GM12872 (cell line): ENCODE results near the gene CHRNA5.

Source experiments
- CTCF ChIP-seq: IDR thresholded peaks from 3 replicates; pipeline ENCODE4 v1.5.1; 2011; ENCODE audit warnings: low read depth, mild to moderate bottlenecking, low read length, moderate library complexity; ENCODE audit not compliant: insufficient read depth

CHRNA5 gene

DNA sequence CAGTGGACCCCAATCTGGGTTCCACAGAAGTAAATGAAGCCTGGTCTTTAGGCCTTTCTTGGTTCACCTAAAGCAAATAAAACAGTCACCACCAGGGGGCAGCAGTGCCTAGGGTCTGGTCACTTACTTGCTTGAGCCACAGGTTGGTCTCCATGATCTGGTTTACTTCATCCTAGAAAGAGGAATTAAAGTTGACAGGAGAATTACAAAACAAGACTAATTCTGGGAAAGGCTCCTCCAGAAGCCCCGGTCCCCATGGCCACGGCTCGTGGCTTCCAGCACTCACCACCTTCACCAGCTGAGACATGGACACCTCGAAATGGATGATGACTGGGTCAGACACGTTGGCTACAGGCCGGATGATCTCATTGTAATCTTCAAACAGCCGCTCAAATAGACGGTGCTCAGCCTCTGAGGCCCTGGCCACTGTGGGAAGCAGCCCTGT lies 53.2 kb downstream of the CHRNA5 start:
- TF ChIP-seq CTCF: peak; percentile 81

DNA sequence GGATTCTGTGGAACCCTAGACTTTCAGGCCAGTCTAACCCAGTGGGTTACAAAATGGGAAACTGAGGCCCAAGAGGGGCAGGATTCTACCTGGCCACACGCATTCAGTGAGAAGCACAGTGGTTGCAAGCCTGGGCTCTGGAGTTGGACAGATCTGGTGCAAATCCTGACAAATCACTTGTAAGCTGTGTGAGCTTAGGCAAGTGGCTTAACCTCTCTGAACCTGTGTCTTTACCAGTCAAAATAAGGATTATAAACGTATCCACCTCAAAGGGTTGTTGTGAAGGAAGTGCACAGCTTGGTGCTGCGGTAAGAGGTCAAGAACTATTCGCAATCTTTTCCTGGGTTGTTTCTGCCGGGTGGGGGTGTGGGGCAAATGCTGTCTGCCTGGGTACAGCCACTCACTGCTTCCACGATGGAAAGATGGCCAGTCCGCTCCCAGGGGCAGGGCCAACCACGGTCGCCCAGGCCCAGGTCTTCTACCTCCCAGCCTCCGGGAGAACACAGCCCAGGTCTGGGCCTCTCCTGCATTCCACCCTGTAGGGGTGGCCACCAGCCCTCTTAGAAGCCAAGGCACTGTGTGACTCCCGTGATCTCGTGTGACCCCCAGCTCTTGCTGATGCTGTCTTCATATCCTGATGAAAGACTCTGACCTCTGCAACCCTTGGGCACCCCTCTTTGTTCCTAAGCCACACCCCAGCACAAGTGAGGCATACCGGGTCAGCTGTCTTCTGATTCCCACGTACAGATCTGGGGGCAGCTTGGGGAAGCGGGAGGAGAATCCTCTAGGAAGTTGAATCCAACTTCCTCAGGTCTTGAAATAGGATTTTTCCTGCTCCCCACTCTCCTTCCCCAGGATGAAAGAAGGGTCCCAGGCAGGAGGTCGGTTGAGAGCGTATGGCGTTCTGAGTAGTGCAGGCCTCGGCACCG lies 54.0 kb downstream of the CHRNA5 start:
- no peak for TF ChIP-seq CTCF

- no peak for TF ChIP-seq CTCF
Measured at GRCh38 chr15:78620021-78620526, 54.8 kb downstream of the CHRNA5 start.

DNA sequence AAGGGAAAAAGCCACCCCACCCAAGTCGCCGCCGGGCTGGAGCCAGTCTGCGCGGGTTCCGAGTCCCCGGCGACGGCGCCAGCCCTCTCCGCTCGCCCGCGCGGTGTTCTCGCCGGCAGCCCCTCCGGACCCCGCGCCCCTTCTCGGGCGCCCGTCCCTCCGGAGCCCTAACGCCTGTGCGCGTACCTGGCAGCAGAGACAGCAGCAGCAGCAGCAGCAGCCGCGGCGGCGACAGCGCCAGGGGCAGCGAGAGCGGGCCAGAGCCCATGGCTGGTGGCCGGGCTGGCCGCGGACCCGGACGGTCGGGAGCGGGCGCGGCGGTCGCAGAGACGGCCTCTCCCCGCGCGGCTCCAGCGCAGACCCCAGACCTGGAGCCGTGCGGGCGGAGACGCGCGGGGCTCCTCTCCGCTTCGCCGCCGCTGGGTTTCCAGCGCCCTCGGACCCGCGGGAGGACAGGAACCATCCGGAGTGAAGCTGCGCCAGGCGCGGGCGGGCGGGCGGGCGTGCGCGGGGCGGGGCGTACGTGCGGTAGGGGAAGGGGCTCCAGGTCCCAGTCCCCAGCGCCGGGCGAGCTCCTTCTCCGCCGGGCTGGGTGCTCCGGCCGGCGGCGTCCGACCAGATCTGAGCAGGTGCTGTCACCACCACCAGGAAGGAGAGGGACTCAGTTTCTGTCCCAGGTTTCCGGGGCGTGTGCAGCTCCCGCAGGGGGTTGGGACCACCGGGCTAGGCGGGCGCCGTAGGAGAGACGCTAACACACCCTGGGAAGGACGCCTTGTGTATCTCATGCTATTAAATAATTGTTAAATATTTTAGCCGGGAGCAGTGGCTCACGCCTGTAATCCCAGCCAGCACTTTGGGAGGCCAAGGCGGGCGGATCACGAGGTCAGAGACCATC lies 55.5 kb downstream of the CHRNA5 start, which contains the start of gene CHRNA3:
TSS of gene CHRNA3 (minus strand) at position 470 of the 895 bp plus-strand sequence. CDS start at position 268, 202 bp downstream.
- no peak for TF ChIP-seq CTCF

DNA sequence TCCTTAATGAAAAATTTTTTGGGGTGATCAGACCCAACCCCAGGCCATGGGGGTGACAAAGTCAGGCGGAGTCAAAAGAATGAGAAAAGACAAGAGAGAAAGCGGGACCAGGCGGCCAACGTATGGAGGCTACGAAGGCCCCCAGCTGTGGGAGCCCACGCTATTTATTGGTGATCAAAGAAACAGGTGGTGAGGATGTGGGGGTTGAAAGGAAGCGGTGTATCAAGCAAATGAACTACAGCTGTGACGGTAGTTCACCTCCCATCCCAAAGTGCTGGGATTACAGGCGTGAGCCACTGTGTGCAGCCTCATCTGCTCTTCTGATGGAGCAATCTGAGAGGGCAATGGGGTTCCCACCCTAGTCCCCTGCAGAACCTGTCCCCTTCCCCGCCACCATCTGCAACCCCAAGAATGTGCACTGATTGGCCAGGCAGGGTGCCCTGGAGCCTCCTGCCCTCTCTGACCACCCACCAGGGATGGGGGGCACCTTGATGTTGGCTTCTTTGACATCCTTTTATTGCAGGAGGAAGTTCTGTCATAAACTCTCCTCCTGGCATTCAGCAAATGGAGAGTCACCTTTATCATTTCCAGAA lies 56.6 kb downstream of the CHRNA5 start:
- TF ChIP-seq CTCF: no peak

- no peak for TF ChIP-seq CTCF
Measured at GRCh38 chr15:78623786-78624497, 58.6 kb downstream of the CHRNA5 start.
